ENCODE measurements around the gene CERS1.
"Not testable (repeated sequence)": the region's sequence is repeated elsewhere in the genome, so short reads cannot be mapped to it uniquely, and the experiment has no call there.

CERS1 gene

GRCh38 chr19:18919086-18919899 is 23.3 kb upstream of the CERS1 start, which contains the start of the genes COPE and DDX49:
COPE (minus strand) TSS chr19:18919387; CDS start chr19:18919348, 39 bp downstream.
DDX49 (plus strand) TSS chr19:18919715; CDS start chr19:18919742, 27 bp downstream.
- Histone ChIP-seq H3K27ac (ENCODE audit: insufficient read depth, low read depth, low read length, poor library complexity, severe bottlenecking) (no peak within 1 kb of the TSS), H3K36me3 (ENCODE audit: control insufficient read depth, insufficient read depth, low read length) (peaks cover 3% of the 10 kb centered on the region), H3K27me3 (ENCODE audit: control insufficient read depth, insufficient read depth, low read length, poor library complexity, severe bottlenecking) (no peaks in the 10 kb centered on the region), H3K4me3 (ENCODE audit: insufficient read depth, low read depth, low read length) (peak within 1 kb of the TSS; percentile 100), H3K9me3 (ENCODE audit: control insufficient read depth, low read length) (no peaks in the 10 kb centered on the region), H3K4me1 (ENCODE audit: control insufficient read depth, insufficient read depth, low read length) (peaks cover 5% of the 10 kb centered on the region)
- WGBS, 2 experiments = 0% methylated on average over 72 of the region's 72 CpGs

- not testable (repeated sequence) for H3K36me3 ChIP-seq (ENCODE audit: control insufficient read depth, insufficient read depth, low read length); H3K4me1 ChIP-seq (ENCODE audit: control insufficient read depth, insufficient read depth, low read length); H3K27me3 ChIP-seq (ENCODE audit: control insufficient read depth, insufficient read depth, low read length, poor library complexity, severe bottlenecking); H3K27ac ChIP-seq (ENCODE audit: insufficient read depth, low read depth, low read length, poor library complexity, severe bottlenecking); H3K9me3 ChIP-seq (ENCODE audit: control insufficient read depth, low read length); H3K4me3 ChIP-seq (ENCODE audit: insufficient read depth, low read depth, low read length)
- 95 to 96% methylated on average over 9 of the region's 9 CpGs for whole genome bisulfite sequencing, 2 experiments
Measured at GRCh38 chr19:18917593-18917992, 21.6 kb upstream of the CERS1 start.

GRCh38 chr19:18915639-18916038 is 19.7 kb upstream of the CERS1 start:
- no peaks in the 10 kb centered on the region for H3K27me3 ChIP-seq (ENCODE audit: control insufficient read depth, insufficient read depth, low read length, poor library complexity, severe bottlenecking)
- 71 to 75% methylated on average over 5 of the region's 5 CpGs for WGBS, 2 experiments
- no peak overlapping the region for H3K27ac ChIP-seq (ENCODE audit: insufficient read depth, low read depth, low read length, poor library complexity, severe bottlenecking)
- H3K4me3 ChIP-seq (ENCODE audit: insufficient read depth, low read depth, low read length) = no peak overlapping the region
- H3K9me3 ChIP-seq (ENCODE audit: control insufficient read depth, low read length) = no peaks in the 10 kb centered on the region
- peaks cover 5% of the 10 kb centered on the region for H3K4me1 ChIP-seq (ENCODE audit: control insufficient read depth, insufficient read depth, low read length)
- peaks cover 8% of the 10 kb centered on the region for H3K36me3 ChIP-seq (ENCODE audit: control insufficient read depth, insufficient read depth, low read length)

DNA sequence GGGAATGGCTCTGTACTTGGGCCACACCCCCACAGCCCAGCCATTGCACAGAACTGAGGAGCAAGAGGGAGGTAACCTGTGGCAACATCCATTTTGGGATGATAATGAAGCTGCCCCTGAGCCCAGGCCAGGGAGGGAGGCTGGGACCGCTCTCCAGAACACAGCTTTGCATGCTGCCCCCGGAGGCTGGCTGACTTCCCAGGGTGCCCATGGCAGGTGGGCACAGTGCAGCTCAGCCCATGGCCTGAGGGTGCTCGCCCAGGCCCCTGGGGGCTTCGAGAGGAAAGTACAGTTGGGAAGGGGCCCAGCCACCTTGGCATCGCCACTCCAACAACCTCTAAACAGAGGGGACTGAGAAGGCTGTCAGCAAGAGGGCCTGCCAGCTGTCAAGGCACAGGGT is 17.5 kb upstream of the CERS1 start:
- 93% methylated on average over 5 of the region's 5 CpGs for WGBS, 2 experiments
- Histone ChIP-seq H3K27ac (ENCODE audit: insufficient read depth, low read depth, low read length, poor library complexity, severe bottlenecking) (no peak overlapping the region), H3K9me3 (ENCODE audit: control insufficient read depth, low read length) (no peaks in the 10 kb centered on the region), H3K27me3 (ENCODE audit: control insufficient read depth, insufficient read depth, low read length, poor library complexity, severe bottlenecking) (no peaks in the 10 kb centered on the region), H3K36me3 (ENCODE audit: control insufficient read depth, insufficient read depth, low read length) (peaks cover 8% of the 10 kb centered on the region), H3K4me1 (ENCODE audit: control insufficient read depth, insufficient read depth, low read length) (no peaks in the 10 kb centered on the region), H3K4me3 (ENCODE audit: insufficient read depth, low read depth, low read length) (no peak overlapping the region)

DNA sequence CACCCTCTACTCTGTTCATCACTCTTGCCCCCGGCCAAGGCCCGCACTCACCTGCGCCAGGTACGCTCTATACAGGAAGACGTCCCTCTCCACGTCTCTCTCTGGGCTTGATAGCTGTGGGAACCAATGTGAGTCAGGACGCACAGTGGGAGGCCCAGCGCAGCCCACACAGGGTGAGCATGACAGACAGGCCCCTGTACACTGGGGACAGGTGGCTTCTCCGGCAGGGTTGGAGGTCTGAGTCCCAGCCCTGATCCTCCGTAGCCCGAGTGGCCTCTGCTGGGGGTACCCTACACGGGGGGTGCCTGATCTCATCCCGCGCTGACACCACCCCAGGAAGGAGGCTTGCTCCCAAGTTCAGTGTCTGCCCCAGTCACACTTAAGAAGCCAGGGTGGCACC is 17.0 kb upstream of the CERS1 start:
- H3K36me3 ChIP-seq (ENCODE audit: control insufficient read depth, insufficient read depth, low read length) = peaks cover 8% of the 10 kb centered on the region
- H3K27ac ChIP-seq (ENCODE audit: insufficient read depth, low read depth, low read length, poor library complexity, severe bottlenecking) = no peak overlapping the region
- H3K4me3 ChIP-seq (ENCODE audit: insufficient read depth, low read depth, low read length) = no peak overlapping the region
- 95 to 96% methylated on average over 14 of the region's 14 CpGs for WGBS, 2 experiments
- H3K27me3 ChIP-seq (ENCODE audit: control insufficient read depth, insufficient read depth, low read length, poor library complexity, severe bottlenecking) = no peaks in the 10 kb centered on the region
- H3K9me3 ChIP-seq (ENCODE audit: control insufficient read depth, low read length) = no peaks in the 10 kb centered on the region
- H3K4me1 ChIP-seq (ENCODE audit: control insufficient read depth, insufficient read depth, low read length) = no peaks in the 10 kb centered on the region

GRCh38 chr19:18910801-18911436 is 15.0 kb upstream of the CERS1 start:
- H3K9me3 ChIP-seq (ENCODE audit: control insufficient read depth, low read length) = no peaks in the 10 kb centered on the region
- 96 to 97% methylated on average over 19 of the region's 19 CpGs for WGBS, 2 experiments
- H3K36me3 ChIP-seq (ENCODE audit: control insufficient read depth, insufficient read depth, low read length) = peaks cover 8% of the 10 kb centered on the region
- no peak overlapping the region for H3K4me3 ChIP-seq (ENCODE audit: insufficient read depth, low read depth, low read length)
- H3K27me3 ChIP-seq (ENCODE audit: control insufficient read depth, insufficient read depth, low read length, poor library complexity, severe bottlenecking) = no peaks in the 10 kb centered on the region
- H3K4me1 ChIP-seq (ENCODE audit: control insufficient read depth, insufficient read depth, low read length) = no peaks in the 10 kb centered on the region
- H3K27ac ChIP-seq (ENCODE audit: insufficient read depth, low read depth, low read length, poor library complexity, severe bottlenecking) = no peak overlapping the region

- H3K27ac ChIP-seq (ENCODE audit: insufficient read depth, low read depth, low read length, poor library complexity, severe bottlenecking) = no peak overlapping the region
- H3K27me3 ChIP-seq (ENCODE audit: control insufficient read depth, insufficient read depth, low read length, poor library complexity, severe bottlenecking) = no peaks in the 10 kb centered on the region
- H3K4me3 ChIP-seq (ENCODE audit: insufficient read depth, low read depth, low read length) = no peak overlapping the region
- H3K9me3 ChIP-seq (ENCODE audit: control insufficient read depth, low read length) = no peaks in the 10 kb centered on the region
- H3K4me1 ChIP-seq (ENCODE audit: control insufficient read depth, insufficient read depth, low read length) = no peaks in the 10 kb centered on the region
- H3K36me3 ChIP-seq (ENCODE audit: control insufficient read depth, insufficient read depth, low read length) = peaks cover 8% of the 10 kb centered on the region
- WGBS, 2 experiments = 90 to 91% methylated on average over 10 of the region's 10 CpGs
Measured at GRCh38 chr19:18910010-18910409, 14.1 kb upstream of the CERS1 start.

DNA sequence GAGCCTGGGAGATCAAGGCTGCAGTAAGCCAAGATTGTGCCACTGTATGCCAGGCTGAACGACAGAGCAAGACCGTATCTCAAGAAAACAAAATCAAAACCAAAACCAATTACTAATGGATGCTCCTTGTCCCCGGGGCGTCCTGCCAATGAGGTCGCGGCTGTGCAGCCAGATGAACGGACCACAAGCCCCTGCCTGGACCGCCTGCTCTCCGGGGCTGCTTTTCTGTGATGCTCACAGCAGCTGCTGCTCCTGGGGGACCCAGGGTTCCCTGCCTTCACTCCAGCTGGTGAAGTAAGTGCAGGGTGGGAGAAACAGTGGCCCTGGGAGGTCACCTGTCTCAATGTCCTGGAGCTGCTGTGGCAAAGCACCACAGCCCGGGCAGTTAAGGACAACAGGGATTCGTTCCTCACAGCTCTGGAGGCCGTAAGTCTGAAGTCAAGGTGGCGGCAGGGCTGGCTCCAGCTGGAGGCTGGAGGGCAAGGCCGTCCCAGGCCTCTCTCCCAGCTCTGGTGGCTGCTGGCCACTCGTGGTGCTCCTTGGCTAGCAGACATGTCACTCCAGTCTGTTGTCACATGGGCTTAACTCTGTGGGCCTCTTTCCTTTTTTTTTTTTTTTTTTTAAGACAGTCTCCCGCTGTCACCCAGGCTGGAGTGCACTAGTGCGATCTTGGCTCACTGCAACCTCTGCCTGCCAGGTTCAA is 13.1 kb upstream of the CERS1 start:
- Histone ChIP-seq H3K27ac (ENCODE audit: insufficient read depth, low read depth, low read length, poor library complexity, severe bottlenecking) (no peak overlapping the region), H3K4me3 (ENCODE audit: insufficient read depth, low read depth, low read length) (no peak overlapping the region), H3K27me3 (ENCODE audit: control insufficient read depth, insufficient read depth, low read length, poor library complexity, severe bottlenecking) (no peaks in the 10 kb centered on the region), H3K4me1 (ENCODE audit: control insufficient read depth, insufficient read depth, low read length) (no peaks in the 10 kb centered on the region), H3K9me3 (ENCODE audit: control insufficient read depth, low read length) (no peaks in the 10 kb centered on the region), H3K36me3 (ENCODE audit: control insufficient read depth, insufficient read depth, low read length) (peaks cover 8% of the 10 kb centered on the region)
- 92% methylated on average over 17 of the region's 17 CpGs for WGBS, 2 experiments

DNA sequence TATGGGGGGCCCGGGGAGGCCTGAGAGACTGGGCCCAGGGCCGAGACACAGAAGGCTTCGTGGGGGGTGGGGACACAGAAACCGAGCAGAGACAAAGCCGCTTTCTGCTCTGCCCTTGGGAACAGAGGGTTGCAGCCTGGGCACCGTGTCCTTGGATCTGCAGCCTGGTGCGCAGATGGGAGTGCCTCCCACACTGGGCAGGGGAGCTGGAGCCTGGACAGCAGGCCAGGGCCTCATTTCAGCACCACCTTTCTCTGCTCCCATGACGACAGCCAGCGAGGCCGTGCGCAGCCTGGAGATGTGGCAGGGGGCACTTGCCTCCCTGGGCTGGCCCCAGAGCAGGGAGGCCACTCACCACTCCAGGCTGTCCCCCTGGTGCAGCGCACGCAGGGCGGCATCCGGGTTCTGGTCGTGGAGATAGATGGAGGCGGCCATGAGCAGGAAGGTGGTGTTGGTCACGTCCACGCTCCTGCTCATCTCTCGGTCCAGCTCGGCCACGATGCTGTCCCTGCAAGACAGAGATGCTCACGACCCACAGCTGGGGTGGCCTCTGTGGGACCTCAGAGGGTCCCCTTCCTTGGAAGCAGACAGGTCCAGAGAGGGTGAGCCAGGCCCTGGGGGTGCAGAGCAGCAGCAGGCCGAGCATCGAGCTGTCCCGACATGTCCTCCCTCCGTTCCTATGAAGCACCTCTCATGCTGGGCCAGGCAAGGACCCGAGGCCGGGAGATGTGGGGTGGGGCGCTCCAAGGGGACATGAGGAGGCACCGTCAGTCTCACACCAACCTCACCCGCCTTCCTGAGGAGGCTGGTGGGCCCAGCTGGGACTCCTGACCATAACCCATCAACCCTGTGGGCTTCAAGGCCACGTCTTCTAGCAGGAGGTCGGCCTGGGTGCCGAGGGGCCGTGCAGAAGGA is 10.9 kb upstream of the CERS1 start:
- H3K4me3 ChIP-seq (ENCODE audit: insufficient read depth, low read depth, low read length) = no peak overlapping the region
- WGBS, 2 experiments = 96% methylated on average over 36 of the region's 36 CpGs
- no peak overlapping the region for H3K27ac ChIP-seq (ENCODE audit: insufficient read depth, low read depth, low read length, poor library complexity, severe bottlenecking)
- no peaks in the 10 kb centered on the region for H3K27me3 ChIP-seq (ENCODE audit: control insufficient read depth, insufficient read depth, low read length, poor library complexity, severe bottlenecking)
- H3K36me3 ChIP-seq (ENCODE audit: control insufficient read depth, insufficient read depth, low read length) = peaks cover under 1% of the 10 kb centered on the region
- H3K4me1 ChIP-seq (ENCODE audit: control insufficient read depth, insufficient read depth, low read length) = no peaks in the 10 kb centered on the region
- no peaks in the 10 kb centered on the region for H3K9me3 ChIP-seq (ENCODE audit: control insufficient read depth, low read length)

Measured in ectodermal cell (in vitro differentiated cells).